Measurements from ENCODE around the gene WRNIP1.
A peak's percentile ranks its signal among the peaks of the same experiment; 100 is the strongest.

Gene WRNIP1

GRCh38 chr6:2763345-2763841 is 1.8 kb upstream of the WRNIP1 start:
- no peak for DNase-seq (ENCODE audit: low read depth)

- DNase-seq (ENCODE audit: low read depth), result no peak
These were observed 1.2 kb upstream of the WRNIP1 start for GRCh38 chr6:2763876-2764540.

GRCh38 chr6:2764610-2765165 is 505 bp upstream of the WRNIP1 start:
- DNase-seq (ENCODE audit: low read depth), result peak; percentile 43

GRCh38 chr6:2765896-2766766 is 938 bp downstream of the WRNIP1 start:
- peak; percentile 38 for DNase-seq (ENCODE audit: low read depth)

GRCh38 chr6:2766767-2767656 is 1.8 kb downstream of the WRNIP1 start:
- no peak for DNase-seq (ENCODE audit: low read depth)

GRCh38 chr6:2767657-2768524 is 2.7 kb downstream of the WRNIP1 start:
- DNase-seq (ENCODE audit: low read depth), result no peak

GRCh38 chr6:2768696-2769095 is 3.5 kb downstream of the WRNIP1 start:
- no peak for DNase-seq (ENCODE audit: low read depth)

GRCh38 chr6:2770171-2770570 is 5.0 kb downstream of the WRNIP1 start:
- no peak for DNase-seq (ENCODE audit: low read depth)

GRCh38 chr6:2771079-2771478 is 5.9 kb downstream of the WRNIP1 start:
- DNase-seq (ENCODE audit: low read depth), result no peak

GRCh38 chr6:2772840-2773239 is 7.6 kb downstream of the WRNIP1 start:
- no peak for DNase-seq (ENCODE audit: low read depth)

- DNase-seq (ENCODE audit: low read depth), result no peak
These were observed 8.3 kb downstream of the WRNIP1 start for GRCh38 chr6:2773449-2773848.

GRCh38 chr6:2775003-2775402 is 9.8 kb downstream of the WRNIP1 start:
- no peak for DNase-seq (ENCODE audit: low read depth)

- no peak for DNase-seq (ENCODE audit: low read depth)
These were observed 12.1 kb downstream of the WRNIP1 start for GRCh38 chr6:2777249-2777648.

- DNase-seq (ENCODE audit: low read depth), result no peak
These were observed 15.0 kb downstream of the WRNIP1 start for GRCh38 chr6:2780102-2780737.

- no peak for DNase-seq (ENCODE audit: low read depth)
These were observed 16.6 kb downstream of the WRNIP1 start for GRCh38 chr6:2781685-2782355.

GRCh38 chr6:2782356-2782708 is 17.1 kb downstream of the WRNIP1 start:
- no peak for DNase-seq (ENCODE audit: low read depth)

GRCh38 chr6:2782825-2783187 is 17.6 kb downstream of the WRNIP1 start:
- no peak for DNase-seq (ENCODE audit: low read depth)

- no peak for DNase-seq (ENCODE audit: low read depth)
These were observed 18.2 kb downstream of the WRNIP1 start for GRCh38 chr6:2783188-2783963.

- DNase-seq (ENCODE audit: low read depth), result no peak
These were observed 18.9 kb downstream of the WRNIP1 start for GRCh38 chr6:2784061-2784460.
